HCT116 (cell line): ENCODE data around the gene HMX1.

Experiments
- CBX3 ChIP-seq: IDR thresholded peaks from 2 replicates; pipeline ENCODE4 v1.6.1; 2012; ENCODE audit warnings: low read depth
- EZH2 ChIP-seq: fragments of 200-600 bp; sonication (generic); IDR thresholded peaks from 2 replicates; pipeline ENCODE4 v1.6.1; 2017; ENCODE audit warnings: antibody characterized with exemption, mixed run types
- POLR2AphosphoS5 ChIP-seq: IDR thresholded peaks from 2 replicates; pipeline ENCODE4 v1.6.1; 2011; ENCODE audit warnings: mild to moderate bottlenecking, low read depth, low read length, moderate library complexity
- SP1 ChIP-seq: IDR thresholded peaks from 2 replicates; pipeline ENCODE4 v1.6.1; 2012; ENCODE audit warnings: low read depth
- TF ChIP-seq, protein P1 (sequence below), 3 experiments: fragments of 200-600 bp in 1 of 3; sonication (generic) in 1 of 3; IDR thresholded peaks in 2 of 3; conservative IDR thresholded peaks in 1 of 3; 2 replicates each; pipeline ENCODE4 v1.5.1; 2012 to 2017; ENCODE audit warnings: low read depth in 2 of 3, low read length in 2 of 3, antibody characterized with exemption in 1 of 3, borderline replicate concordance in 1 of 3, control low read depth in 1 of 3, mild to moderate bottlenecking in 1 of 3, mixed read lengths in 1 of 3, mixed run types in 1 of 3, moderate library complexity in 1 of 3; ENCODE audit not compliant: insufficient read depth in 1 of 3
- TF ChIP-seq, protein P2 (sequence below): IDR thresholded peaks from 2 replicates; pipeline ENCODE4 v1.6.1; 2011; ENCODE audit warnings: mild to moderate bottlenecking, low read length, moderate library complexity; ENCODE audit not compliant: insufficient replicate concordance; ENCODE audit errors: extremely low read depth
- TF ChIP-seq, protein P3 (sequence below): IDR thresholded peaks from 2 replicates; pipeline ENCODE4 v1.6.1; 2012

DNA sequence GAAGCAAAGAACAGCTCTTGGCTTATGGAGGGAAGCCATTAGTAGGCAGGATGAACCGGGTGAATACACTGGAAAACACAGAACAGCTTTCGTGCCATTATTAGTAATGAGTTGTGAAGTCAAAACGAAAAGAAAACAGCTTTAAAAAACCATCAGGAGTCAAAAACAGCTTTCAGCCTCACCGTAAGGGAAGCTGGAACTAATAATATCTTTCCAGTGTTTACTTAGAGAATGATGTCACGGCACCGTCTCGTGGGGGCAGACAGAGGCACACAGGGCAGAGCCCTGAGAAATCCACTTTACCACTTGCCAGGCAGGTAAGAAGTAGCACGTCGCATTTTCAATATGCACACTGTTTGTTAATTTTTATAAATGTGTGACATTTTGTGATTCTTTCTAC is 37.9 kb upstream of the HMX1 start:
- TF ChIP-seq SP1 (no peak), POLR2AphosphoS5 (no peak), CBX3 (no peak), EZH2 (no peak)
- TF ChIP-seq, protein P1, sequence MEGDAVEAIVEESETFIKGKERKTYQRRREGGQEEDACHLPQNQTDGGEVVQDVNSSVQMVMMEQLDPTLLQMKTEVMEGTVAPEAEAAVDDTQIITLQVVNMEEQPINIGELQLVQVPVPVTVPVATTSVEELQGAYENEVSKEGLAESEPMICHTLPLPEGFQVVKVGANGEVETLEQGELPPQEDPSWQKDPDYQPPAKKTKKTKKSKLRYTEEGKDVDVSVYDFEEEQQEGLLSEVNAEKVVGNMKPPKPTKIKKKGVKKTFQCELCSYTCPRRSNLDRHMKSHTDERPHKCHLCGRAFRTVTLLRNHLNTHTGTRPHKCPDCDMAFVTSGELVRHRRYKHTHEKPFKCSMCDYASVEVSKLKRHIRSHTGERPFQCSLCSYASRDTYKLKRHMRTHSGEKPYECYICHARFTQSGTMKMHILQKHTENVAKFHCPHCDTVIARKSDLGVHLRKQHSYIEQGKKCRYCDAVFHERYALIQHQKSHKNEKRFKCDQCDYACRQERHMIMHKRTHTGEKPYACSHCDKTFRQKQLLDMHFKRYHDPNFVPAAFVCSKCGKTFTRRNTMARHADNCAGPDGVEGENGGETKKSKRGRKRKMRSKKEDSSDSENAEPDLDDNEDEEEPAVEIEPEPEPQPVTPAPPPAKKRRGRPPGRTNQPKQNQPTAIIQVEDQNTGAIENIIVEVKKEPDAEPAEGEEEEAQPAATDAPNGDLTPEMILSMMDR (IDR thresholded peaks at IDR 0.05 in 2 of 3, conservative IDR thresholded peaks at IDR 0.05 in 1 of 3; ENCODE audit: borderline replicate concordance in 1 of 3, insufficient read depth in 1 of 3, low read depth in 2 of 3, low read length in 2 of 3), result no peak
- TF ChIP-seq, protein P2, sequence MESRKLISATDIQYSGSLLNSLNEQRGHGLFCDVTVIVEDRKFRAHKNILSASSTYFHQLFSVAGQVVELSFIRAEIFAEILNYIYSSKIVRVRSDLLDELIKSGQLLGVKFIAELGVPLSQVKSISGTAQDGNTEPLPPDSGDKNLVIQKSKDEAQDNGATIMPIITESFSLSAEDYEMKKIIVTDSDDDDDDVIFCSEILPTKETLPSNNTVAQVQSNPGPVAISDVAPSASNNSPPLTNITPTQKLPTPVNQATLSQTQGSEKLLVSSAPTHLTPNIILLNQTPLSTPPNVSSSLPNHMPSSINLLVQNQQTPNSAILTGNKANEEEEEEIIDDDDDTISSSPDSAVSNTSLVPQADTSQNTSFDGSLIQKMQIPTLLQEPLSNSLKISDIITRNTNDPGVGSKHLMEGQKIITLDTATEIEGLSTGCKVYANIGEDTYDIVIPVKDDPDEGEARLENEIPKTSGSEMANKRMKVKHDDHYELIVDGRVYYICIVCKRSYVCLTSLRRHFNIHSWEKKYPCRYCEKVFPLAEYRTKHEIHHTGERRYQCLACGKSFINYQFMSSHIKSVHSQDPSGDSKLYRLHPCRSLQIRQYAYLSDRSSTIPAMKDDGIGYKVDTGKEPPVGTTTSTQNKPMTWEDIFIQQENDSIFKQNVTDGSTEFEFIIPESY, result no peak
- TF ChIP-seq, protein P3, sequence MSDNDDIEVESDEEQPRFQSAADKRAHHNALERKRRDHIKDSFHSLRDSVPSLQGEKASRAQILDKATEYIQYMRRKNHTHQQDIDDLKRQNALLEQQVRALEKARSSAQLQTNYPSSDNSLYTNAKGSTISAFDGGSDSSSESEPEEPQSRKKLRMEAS, result no peak
